ENCODE measurements around the gene FUCA1. TPM values are rescaled to one million over a fixed set of nuclear protein-coding genes. Genes with fewer than 3 reads are reported as not detected.

The FUCA1 gene
- total RNA-seq, 1 experiment from 2014 or later = 30.9 TPM

- no peaks in the 10 kb centered on the region for H3K4me1 ChIP-seq (replicated peaks; ENCODE audit: insufficient read depth)
- H4K20me1 ChIP-seq (ENCODE audit: insufficient read depth) = no peaks in the 10 kb centered on the region
- no peak overlapping the region for H3K27ac ChIP-seq
- H3K79me2 ChIP-seq (ENCODE audit: low read depth) = no peaks in the 10 kb centered on the region
- H3K9me3 ChIP-seq (ENCODE audit: insufficient read depth, low read depth) = no peaks in the 10 kb centered on the region
- no peak overlapping the region for H3K4me3 ChIP-seq
- no peak for TF ChIP-seq CTCF (conservative IDR thresholded peaks at IDR 0.05)
- TF ChIP-seq EZH2 (IDR thresholded peaks at IDR 0.05; ENCODE audit: low read depth) = no peak
- no peaks in the 10 kb centered on the region for H3K9me2 ChIP-seq (ENCODE audit: insufficient read depth)
- H2AFZ ChIP-seq = no peak overlapping the region
- 0 out of 2 replicates have a peak, but pooled peaks cover 5% of the 10 kb centered on the region for H3F3A ChIP-seq (ENCODE audit: insufficient read depth, low read depth)
- intact Hi-C loops (cut with micrococcal nuclease; ENCODE audit: unreplicated experiment) = no loop called here
- no peak for DNase-seq
- no peaks in the 10 kb centered on the region for H3K27me3 ChIP-seq (ENCODE audit: insufficient read depth, low read depth)
- CTCF ChIA-PET = no interaction called here
- POLR2A ChIA-PET (ENCODE audit: unreplicated experiment) = interaction anchor here (0.7 kb wide), 1 partner anchor 612 kb away, joined by 9 read pairs; no protein-coding TSS in a partner anchor
- no TSS peak for BruUV-seq (replicated peaks)
- H3K36me3 ChIP-seq (ENCODE audit: low read depth) = no peaks in the 10 kb centered on the region
- no peak overlapping the region for H3K4me2 ChIP-seq
Observed at GRCh38 chr1:23895082-23895481, 27.0 kb upstream of the FUCA1 start.

- Histone ChIP-seq H3K27me3 (ENCODE audit: insufficient read depth, low read depth) (no peaks in the 10 kb centered on the region), H3K36me3 (ENCODE audit: low read depth) (no peaks in the 10 kb centered on the region), H3F3A (ENCODE audit: insufficient read depth, low read depth) (no peaks in the 10 kb centered on the region), H2AFZ (no peak overlapping the region), H3K79me2 (ENCODE audit: low read depth) (no peaks in the 10 kb centered on the region), H3K9me3 (ENCODE audit: insufficient read depth, low read depth) (no peaks in the 10 kb centered on the region), H3K4me2 (no peak overlapping the region), H3K4me3 (no peak overlapping the region), H3K4me1 (replicated peaks; ENCODE audit: insufficient read depth) (no peaks in the 10 kb centered on the region), H4K20me1 (ENCODE audit: insufficient read depth) (no peaks in the 10 kb centered on the region), H3K9me2 (ENCODE audit: insufficient read depth) (no peaks in the 10 kb centered on the region), H3K27ac (no peak overlapping the region)
- POLR2A ChIA-PET (ENCODE audit: unreplicated experiment) = no interaction called here
- DNase-seq = no peak
- BruUV-seq (replicated peaks) = no TSS peak
- CTCF ChIA-PET = no interaction called here
- no peak for TF ChIP-seq CTCF (conservative IDR thresholded peaks at IDR 0.05)
- no peak for TF ChIP-seq EZH2 (IDR thresholded peaks at IDR 0.05; ENCODE audit: low read depth)
- intact Hi-C loops (cut with micrococcal nuclease; ENCODE audit: unreplicated experiment) = no loop called here
Observed at GRCh38 chr1:23889074-23889473, 21.0 kb upstream of the FUCA1 start.

- H3K27ac ChIP-seq = no peak overlapping the region
- CTCF ChIA-PET = no interaction called here
- POLR2A ChIA-PET (ENCODE audit: unreplicated experiment) = no interaction called here
- no peak overlapping the region for H3K4me3 ChIP-seq
- H3F3A ChIP-seq (ENCODE audit: insufficient read depth, low read depth) = no peaks in the 10 kb centered on the region
- no peak overlapping the region for H2AFZ ChIP-seq
- intact Hi-C loops (cut with micrococcal nuclease; ENCODE audit: unreplicated experiment) = no loop called here
- DNase-seq = no peak
- no peaks in the 10 kb centered on the region for H3K27me3 ChIP-seq (ENCODE audit: insufficient read depth, low read depth)
- no peaks in the 10 kb centered on the region for H3K9me3 ChIP-seq (ENCODE audit: insufficient read depth, low read depth)
- no peaks in the 10 kb centered on the region for H3K79me2 ChIP-seq (ENCODE audit: low read depth)
- no peaks in the 10 kb centered on the region for H3K36me3 ChIP-seq (ENCODE audit: low read depth)
- BruUV-seq (replicated peaks) = no TSS peak
- no peak for TF ChIP-seq CTCF (conservative IDR thresholded peaks at IDR 0.05)
- TF ChIP-seq EZH2 (IDR thresholded peaks at IDR 0.05; ENCODE audit: low read depth) = no peak
- H3K9me2 ChIP-seq (ENCODE audit: insufficient read depth) = no peaks in the 10 kb centered on the region
- H3K4me1 ChIP-seq (replicated peaks; ENCODE audit: insufficient read depth) = no peaks in the 10 kb centered on the region
- no peaks in the 10 kb centered on the region for H4K20me1 ChIP-seq (ENCODE audit: insufficient read depth)
- no peak overlapping the region for H3K4me2 ChIP-seq
Observed at GRCh38 chr1:23885222-23885621, 17.1 kb upstream of the FUCA1 start.

Data from PC-9 (cell line).